ENCODE measurements around the gene DSCAML1. TPM values are rescaled to one million over a fixed set of nuclear protein-coding genes. Genes with fewer than 3 reads are reported as not detected.

The DSCAML1 gene
- total RNA-seq, 1 experiment from 2014 or later = 0.15 TPM

DNA sequence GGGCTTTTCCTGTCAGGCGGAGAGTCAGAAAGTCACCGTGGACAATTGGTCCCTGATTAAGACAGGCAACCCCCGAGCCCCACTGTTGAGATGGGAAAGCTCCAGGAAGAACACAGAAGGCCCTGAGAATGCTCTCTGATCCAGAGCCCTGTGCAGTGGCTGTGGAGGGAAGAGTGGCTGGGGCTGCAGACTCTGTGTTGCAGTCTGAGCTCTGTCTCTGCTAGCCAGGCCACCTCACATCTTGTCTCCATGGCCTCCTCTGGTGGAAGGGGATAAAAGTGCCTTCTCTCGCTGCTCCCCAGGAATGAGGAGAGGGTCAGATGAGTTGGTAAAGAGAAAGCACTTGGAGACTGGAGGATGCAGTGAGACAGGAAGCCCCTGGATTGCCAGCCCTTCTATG lies 328.1 kb downstream of the DSCAML1 start:
- H3K27me3 Mint-ChIP-seq (ENCODE audit: low read depth) = peaks cover 9% of the 10 kb centered on the region
- H3K27ac ChIP-seq (ENCODE audit: insufficient read length, low read depth, low read length) = no peak overlapping the region
- no peak overlapping the region for H3T11ph ChIP-seq (ENCODE audit: low read length)
- H2BK5ac ChIP-seq (ENCODE audit: insufficient read length, low read length) = no peak overlapping the region
- no peaks in the 10 kb centered on the region for H3K79me2 ChIP-seq (ENCODE audit: insufficient read depth, low read length)
- no peak overlapping the region for H2BK120ac ChIP-seq (ENCODE audit: low read depth, low read length, poor library complexity, severe bottlenecking)
- H3K27me3 ChIP-seq (ENCODE audit: insufficient read depth, low read length) = no peaks in the 10 kb centered on the region
- H2BK12ac ChIP-seq (ENCODE audit: insufficient read length, low read depth, low read length) = no peak overlapping the region
- no peak for DNase-seq
- no peak overlapping the region for H3K9ac ChIP-seq (ENCODE audit: extremely low read depth, insufficient read length, low read length)
- no peaks in the 10 kb centered on the region; the same call in 1 of the 2 replicates for H3K4me1 ChIP-seq (ENCODE audit: insufficient read depth, low read length)
- H3K18ac ChIP-seq (ENCODE audit: insufficient read length, low read depth, low read length) = no peak overlapping the region
- no peak overlapping the region for H4K91ac ChIP-seq (ENCODE audit: insufficient read length, low read depth, low read length)
- H3K23me2 ChIP-seq (ENCODE audit: insufficient read length, low read depth, low read length, poor library complexity, severe bottlenecking) = no peaks in the 10 kb centered on the region
- no peak overlapping the region for H3K4me2 ChIP-seq (ENCODE audit: insufficient read depth, insufficient read length, low read length)
- no peak overlapping the region for H2BK15ac ChIP-seq (ENCODE audit: low read depth, low read length)
- no peak overlapping the region for H2BK20ac ChIP-seq (ENCODE audit: low read depth, low read length, poor library complexity, severe bottlenecking)
- H4K8ac ChIP-seq (replicated peaks; ENCODE audit: insufficient read length, low read depth, low read length) = no peak overlapping the region
- no peaks in the 10 kb centered on the region for H3K9me3 Mint-ChIP-seq
- no CpG with 5 or more reads among the region's 4 CpGs for WGBS (ENCODE audit: extremely low coverage, insufficient read length, low lambda C conversion rate)
- peaks cover 22 to 26% of the 10 kb centered on the region in 2 experiments for H3K4me1 Mint-ChIP-seq
- no peak overlapping the region for H3K23ac ChIP-seq (ENCODE audit: insufficient read length, low read depth, low read length)
- no peak overlapping the region for H2AFZ ChIP-seq (ENCODE audit: low read length)
- no peak overlapping the region for H2AK5ac ChIP-seq (ENCODE audit: insufficient read length, low read length)
- no peak overlapping the region for H3K14ac ChIP-seq (ENCODE audit: insufficient read depth, low read length)
- no peaks in the 10 kb centered on the region for H4K20me1 ChIP-seq (ENCODE audit: control insufficient read depth, insufficient read depth, insufficient read length)
- TF ChIP-seq, protein P1, sequence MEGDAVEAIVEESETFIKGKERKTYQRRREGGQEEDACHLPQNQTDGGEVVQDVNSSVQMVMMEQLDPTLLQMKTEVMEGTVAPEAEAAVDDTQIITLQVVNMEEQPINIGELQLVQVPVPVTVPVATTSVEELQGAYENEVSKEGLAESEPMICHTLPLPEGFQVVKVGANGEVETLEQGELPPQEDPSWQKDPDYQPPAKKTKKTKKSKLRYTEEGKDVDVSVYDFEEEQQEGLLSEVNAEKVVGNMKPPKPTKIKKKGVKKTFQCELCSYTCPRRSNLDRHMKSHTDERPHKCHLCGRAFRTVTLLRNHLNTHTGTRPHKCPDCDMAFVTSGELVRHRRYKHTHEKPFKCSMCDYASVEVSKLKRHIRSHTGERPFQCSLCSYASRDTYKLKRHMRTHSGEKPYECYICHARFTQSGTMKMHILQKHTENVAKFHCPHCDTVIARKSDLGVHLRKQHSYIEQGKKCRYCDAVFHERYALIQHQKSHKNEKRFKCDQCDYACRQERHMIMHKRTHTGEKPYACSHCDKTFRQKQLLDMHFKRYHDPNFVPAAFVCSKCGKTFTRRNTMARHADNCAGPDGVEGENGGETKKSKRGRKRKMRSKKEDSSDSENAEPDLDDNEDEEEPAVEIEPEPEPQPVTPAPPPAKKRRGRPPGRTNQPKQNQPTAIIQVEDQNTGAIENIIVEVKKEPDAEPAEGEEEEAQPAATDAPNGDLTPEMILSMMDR (conservative IDR thresholded peaks at IDR 0.05) = peak; percentile 49; the same call in 2 of the 3 replicates
- H3K36me3 Mint-ChIP-seq (ENCODE audit: insufficient read depth in 1 of 3, low read depth in 3 of 3) = no peaks in the 10 kb centered on the region; a peak in 1 of 7 replicates
- H3K79me1 ChIP-seq (ENCODE audit: insufficient read depth, low read depth, low read length, poor library complexity, severe bottlenecking) = no peaks in the 10 kb centered on the region
- no peak overlapping the region for H3K56ac ChIP-seq (ENCODE audit: insufficient read length, low read depth, low read length)
- no peak overlapping the region; a peak in 1 of 7 replicates for H3K27ac Mint-ChIP-seq
- H3K4me3 Mint-ChIP-seq = no peak overlapping the region
- no peaks in the 10 kb centered on the region for H3K9me3 ChIP-seq (ENCODE audit: control insufficient read depth, low read depth, low read length)
- H4K5ac ChIP-seq (ENCODE audit: insufficient read length, low read depth, low read length) = no peak overlapping the region
- no peak overlapping the region for H3K4ac ChIP-seq (ENCODE audit: low read depth, low read length)

Data from H9 (cell line).